CD14-positive monocyte (primary cell): ENCODE data around the gene FGFR4. TPM values are rescaled to one million over a fixed set of nuclear protein-coding genes. Genes with fewer than 3 reads are reported as not detected.
"Not testable (repeated sequence)": the region's sequence is repeated elsewhere in the genome, so short reads cannot be mapped to it uniquely, and the experiment has no call there.

Experiments used
- DNase-seq, 3 donors: peaks; one replicate each; pipeline ENCODE4 v3.0.0-alpha.2; 2011 to 2022
- H2AFZ ChIP-seq: 2 replicates; pipeline ENCODE4 v1.6.0; 2012; ENCODE audit warnings: mild to moderate bottlenecking, low read depth, low read length, inconsistent platforms; ENCODE audit not compliant: insufficient read depth, poor library complexity, severe bottlenecking
- H3K27ac ChIP-seq, 2 donors: 1 replicate in 1 of 2; 2 replicates in 1 of 2; pipeline ENCODE4 v1.5.1; 2012 to 2013; ENCODE audit warnings: low read length in 2 of 2, control low read depth in 1 of 2, inconsistent platforms in 1 of 2, low read depth in 1 of 2, mild to moderate bottlenecking in 1 of 2
- H3K27me3 ChIP-seq, 2 donors: one replicate each; pipeline versions ENCODE4 v1.6.0 to v1.6.1; 2011 to 2013; ENCODE audit warnings: low read length in 2 of 2; ENCODE audit not compliant: control insufficient read depth in 2 of 2, insufficient read depth in 2 of 2
- H3K36me3 ChIP-seq, 2 donors: replicated peaks in 1 of 2; 1 replicate in 1 of 2; 2 replicates in 1 of 2; pipeline versions ENCODE4 v1.5.1 to v1.6.1; 2012 to 2013; ENCODE audit warnings: low read length in 2 of 2, control low read depth in 1 of 2, inconsistent platforms in 1 of 2, mild to moderate bottlenecking in 1 of 2; ENCODE audit not compliant: insufficient read depth in 2 of 2, control insufficient read depth in 1 of 2
- H3K4me1 ChIP-seq, 2 donors: 1 replicate in 1 of 2; 2 replicates in 1 of 2; pipeline versions ENCODE4 v1.5.1 to v1.6.1; 2012 to 2013; ENCODE audit warnings: low read length in 2 of 2, control low read depth in 1 of 2, inconsistent platforms in 1 of 2, mild to moderate bottlenecking in 1 of 2, moderate library complexity in 1 of 2; ENCODE audit not compliant: insufficient read depth in 2 of 2, control insufficient read depth in 1 of 2
- H3K4me2 ChIP-seq: replicated peaks from 2 replicates; pipeline ENCODE3; 2012; ENCODE audit warnings: low read length, moderate library complexity, mild to moderate bottlenecking; ENCODE audit not compliant: poor library complexity, severe bottlenecking; ENCODE audit errors: extremely low read depth
- H3K4me3 ChIP-seq, 3 experiments: fragments of 200-600 bp in 1 of 3; sonication (generic) in 1 of 3; replicated peaks in 1 of 3; 1 replicate in 2 of 3; 2 replicates in 1 of 3; pipeline ENCODE4 v1.5.1; 2011 to 2013; ENCODE audit warnings: low read length in 3 of 3, mild to moderate bottlenecking in 3 of 3, control low read depth in 2 of 3, low read depth in 2 of 3, inconsistent platforms in 1 of 3, moderate library complexity in 1 of 3
- H3K79me2 ChIP-seq: 2 replicates; pipeline ENCODE4 v1.6.0; 2012; ENCODE audit warnings: mild to moderate bottlenecking, control low read depth, inconsistent platforms, low read length, moderate library complexity; ENCODE audit not compliant: insufficient read depth
- H3K9ac ChIP-seq: 2 replicates; pipeline ENCODE4 v1.6.0; 2017; ENCODE audit warnings: low read length, mild to moderate bottlenecking; ENCODE audit not compliant: insufficient read depth, poor library complexity, severe bottlenecking
- H3K9me3 ChIP-seq, 2 donors: replicated peaks in 1 of 2; 1 replicate in 1 of 2; 2 replicates in 1 of 2; pipeline versions ENCODE4 v1.5.1 to v1.6.1; 2012 to 2013; ENCODE audit warnings: low read length in 2 of 2, control low read depth in 1 of 2; ENCODE audit not compliant: control insufficient read depth in 1 of 2, insufficient read depth in 1 of 2
- H4K20me1 ChIP-seq: 2 replicates; pipeline ENCODE4 v1.6.0; 2012; ENCODE audit warnings: mild to moderate bottlenecking, low read length, control low read depth, moderate library complexity; ENCODE audit not compliant: insufficient read depth
- H3K27ac Mint-ChIP-seq, 7 donors: one replicate each; pipeline ENCODE4 v1.8.0; 2020; ENCODE audit warnings: mild to moderate bottlenecking in 7 of 7, mixed read lengths in 7 of 7, moderate library complexity in 6 of 7, inconsistent platforms in 2 of 7
- H3K27me3 Mint-ChIP-seq, 3 donors: one replicate each; pipeline ENCODE4 v1.8.0; 2021 to 2022; ENCODE audit warnings: low read depth in 3 of 3, mild to moderate bottlenecking in 3 of 3, mixed read lengths in 3 of 3, moderate library complexity in 3 of 3, inconsistent platforms in 1 of 3
- H3K36me3 Mint-ChIP-seq, 2 donors: one replicate each; pipeline ENCODE4 v1.8.0; 2020; ENCODE audit warnings: mixed read lengths in 2 of 2, inconsistent platforms in 1 of 2, mild to moderate bottlenecking in 1 of 2
- H3K4me1 Mint-ChIP-seq: one replicate; pipeline ENCODE4 v1.8.0; 2020; ENCODE audit warnings: mild to moderate bottlenecking, mixed read lengths
- H3K4me3 Mint-ChIP-seq, 2 donors: one replicate each; pipeline ENCODE4 v1.8.0; 2020; ENCODE audit warnings: mild to moderate bottlenecking in 2 of 2, mixed read lengths in 2 of 2, moderate library complexity in 1 of 2
- H3K9me3 Mint-ChIP-seq, 7 donors: one replicate each; pipeline ENCODE4 v1.8.0; 2020 to 2022; ENCODE audit warnings: mixed read lengths in 7 of 7, mild to moderate bottlenecking in 6 of 7, moderate library complexity in 6 of 7, inconsistent platforms in 2 of 7
- WGBS: methylation state at CpG from one replicate; pipeline ENCODE4 v1.1.5; 2013; ENCODE audit warnings: missing lambda C conversion rate; ENCODE audit not compliant: insufficient coverage; 5-methylcytosine and 5-hydroxymethylcytosine counted together
- intact Hi-C, 2 donors: fragments of 100-400 bp; cut with micrococcal nuclease; formaldehyde crosslinking; loops; one replicate each; pipeline versions ENCODE4 v1.15.0 to v1.15.1; 2023
- polyA plus RNA-seq, 3 donors: library from polyadenylated mRNA; depleted of rRNA in 1 of 3; unstranded in 2 of 3; stranded (reverse) in 1 of 3; fragments of 300-500 nt in 2 of 3; fragments of >200 nt in 1 of 3; fragmentation: Illumina TruSeq in 2 of 3; gene quantifications; 1 replicate in 2 of 3; 2 replicates in 1 of 3; pipeline ENCODE4 v1.2.3, GENCODE V29; 2012 to 2021
- TF ChIP-seq, protein P1 (sequence below): fragments of 200-600 bp; IDR thresholded peaks from one replicate; pipeline ENCODE4 v1.8.0; 2022; ENCODE audit warnings: antibody characterized with exemption, mild to moderate bottlenecking

FGFR4 gene
- polyA plus RNA-seq, 3 donors = 0.39 TPM; not detected in 2

DNA sequence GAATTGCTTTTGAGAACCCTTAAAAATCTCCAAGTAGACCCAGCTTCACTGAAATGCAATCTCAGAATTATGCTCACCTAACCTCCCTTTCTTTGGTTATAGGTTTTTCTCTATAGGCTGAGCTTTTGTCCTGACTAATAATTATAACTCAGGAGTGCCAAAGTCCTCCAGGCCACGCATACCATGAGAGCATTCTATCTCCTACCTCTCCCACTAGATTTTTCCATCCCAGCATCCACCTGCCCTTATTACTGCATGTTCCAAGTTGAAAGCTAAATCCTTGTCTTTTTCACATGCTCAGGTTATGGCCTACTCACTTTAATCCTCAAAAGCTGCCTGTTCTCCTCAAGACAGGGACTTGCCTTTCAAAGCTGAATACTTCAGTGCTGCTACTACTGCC is 42.1 kb upstream of the FGFR4 start:
- Mint-ChIP-seq H3K27ac (no peak overlapping the region), H3K4me1 (no peaks in the 10 kb centered on the region), H3K4me3 (no peak overlapping the region), H3K36me3 (peaks cover 67 to 79% of the 10 kb centered on the region in 2 donors), H3K27me3 (peaks cover 0 to 2% (median 0%) of the 10 kb centered on the region in 3 donors), H3K9me3 (peaks cover 0 to 1% (median 0%) of the 10 kb centered on the region in 7 donors)
- Histone ChIP-seq H3K36me3 (peaks cover 59 to 85% of the 10 kb centered on the region in 2 donors), H3K4me1 (no peaks in the 10 kb centered on the region), H3K79me2 (no peaks in the 10 kb centered on the region), H3K9ac (no peak overlapping the region), H2AFZ (no peak overlapping the region), H3K9me3 (no peaks in the 10 kb centered on the region), H3K27ac (no peak overlapping the region), H3K4me3 (no peak overlapping the region), H4K20me1 (no peaks in the 10 kb centered on the region), H3K27me3 (no peaks in the 10 kb centered on the region), H3K4me2 (no peak overlapping the region)
- TF ChIP-seq, protein P1, sequence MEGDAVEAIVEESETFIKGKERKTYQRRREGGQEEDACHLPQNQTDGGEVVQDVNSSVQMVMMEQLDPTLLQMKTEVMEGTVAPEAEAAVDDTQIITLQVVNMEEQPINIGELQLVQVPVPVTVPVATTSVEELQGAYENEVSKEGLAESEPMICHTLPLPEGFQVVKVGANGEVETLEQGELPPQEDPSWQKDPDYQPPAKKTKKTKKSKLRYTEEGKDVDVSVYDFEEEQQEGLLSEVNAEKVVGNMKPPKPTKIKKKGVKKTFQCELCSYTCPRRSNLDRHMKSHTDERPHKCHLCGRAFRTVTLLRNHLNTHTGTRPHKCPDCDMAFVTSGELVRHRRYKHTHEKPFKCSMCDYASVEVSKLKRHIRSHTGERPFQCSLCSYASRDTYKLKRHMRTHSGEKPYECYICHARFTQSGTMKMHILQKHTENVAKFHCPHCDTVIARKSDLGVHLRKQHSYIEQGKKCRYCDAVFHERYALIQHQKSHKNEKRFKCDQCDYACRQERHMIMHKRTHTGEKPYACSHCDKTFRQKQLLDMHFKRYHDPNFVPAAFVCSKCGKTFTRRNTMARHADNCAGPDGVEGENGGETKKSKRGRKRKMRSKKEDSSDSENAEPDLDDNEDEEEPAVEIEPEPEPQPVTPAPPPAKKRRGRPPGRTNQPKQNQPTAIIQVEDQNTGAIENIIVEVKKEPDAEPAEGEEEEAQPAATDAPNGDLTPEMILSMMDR = no peak
- intact Hi-C loops = no loop called here
- WGBS = 100% methylated on average over 1 of the region's 1 CpG
- DNase-seq = no peak

DNA sequence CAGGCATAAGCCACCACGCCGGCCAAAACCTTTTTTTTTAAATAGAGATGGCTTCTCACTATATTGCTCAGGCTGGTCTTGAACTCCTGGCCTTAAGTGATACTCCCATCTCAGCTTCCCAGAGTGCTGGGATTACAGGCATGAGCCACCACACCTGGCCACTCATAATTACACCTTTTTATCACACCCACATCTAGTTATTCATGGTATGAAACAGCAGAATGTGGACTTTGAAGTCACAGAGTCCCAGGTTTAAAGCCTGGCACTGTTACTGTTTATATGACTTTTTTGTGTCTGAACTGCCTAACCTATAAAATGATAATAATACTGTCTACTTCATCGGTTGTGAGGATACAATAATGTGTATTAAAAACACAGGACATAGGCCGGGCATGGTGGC is 41.1 kb upstream of the FGFR4 start:
- Histone ChIP-seq H3K27me3 (no peaks in the 10 kb centered on the region), H3K9ac (no peak overlapping the region), H3K79me2 (no peaks in the 10 kb centered on the region), H2AFZ (no peak overlapping the region), H3K27ac (no peak overlapping the region), H3K4me1 (no peaks in the 10 kb centered on the region), H3K4me2 (no peak overlapping the region), H3K4me3 (no peak overlapping the region), H3K36me3 (peaks cover 63 to 95% of the 10 kb centered on the region in 2 donors), H4K20me1 (no peaks in the 10 kb centered on the region), H3K9me3 (no peaks in the 10 kb centered on the region)
- peaks cover 66 to 82% of the 10 kb centered on the region in 2 donors for H3K36me3 Mint-ChIP-seq
- H3K4me1 Mint-ChIP-seq = no peaks in the 10 kb centered on the region
- peaks cover 0 to 2% (median 0%) of the 10 kb centered on the region in 3 donors for H3K27me3 Mint-ChIP-seq
- DNase-seq = no peak
- intact Hi-C loops = no loop called here
- no peak overlapping the region for H3K4me3 Mint-ChIP-seq
- H3K9me3 Mint-ChIP-seq = peaks cover 0 to 1% (median 0%) of the 10 kb centered on the region in 7 donors
- no peak overlapping the region for H3K27ac Mint-ChIP-seq
- TF ChIP-seq, protein P1 = no peak
- 100% methylated on average over 2 of the region's 4 CpGs for WGBS

DNA sequence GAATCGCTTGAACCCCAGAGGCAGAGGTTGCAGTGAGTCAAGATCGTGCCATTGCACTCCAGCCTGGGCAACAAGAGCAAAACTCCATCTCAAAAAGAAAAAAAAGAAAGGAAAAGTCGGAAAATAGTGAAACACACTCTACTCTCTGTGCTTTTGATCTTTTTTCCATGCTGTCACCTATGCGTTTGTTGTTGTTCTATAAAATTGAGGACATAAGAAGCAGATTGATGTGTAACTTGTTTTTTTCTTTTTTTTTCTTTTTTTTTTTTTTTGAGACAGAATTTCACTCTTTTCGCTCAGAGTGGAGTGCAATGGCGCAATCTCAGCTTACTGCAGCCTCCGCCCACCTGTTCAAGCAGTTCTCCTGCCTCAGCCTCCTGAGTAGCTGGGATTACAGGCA is 38.2 kb upstream of the FGFR4 start:
- H3K27ac Mint-ChIP-seq, H3K4me1 ChIP-seq, DNase-seq, H3K9ac ChIP-seq, H3K4me1 Mint-ChIP-seq, H3K4me2 ChIP-seq, H3K9me3 ChIP-seq, H3K27me3 ChIP-seq, H3K27me3 Mint-ChIP-seq, H4K20me1 ChIP-seq, H2AFZ ChIP-seq, H3K79me2 ChIP-seq, H3K4me3 ChIP-seq, H3K27ac ChIP-seq, H3K4me3 Mint-ChIP-seq, H3K9me3 Mint-ChIP-seq, intact Hi-C loops: not testable (repeated sequence)
- H3K36me3 ChIP-seq = peaks cover 56 to 92% of the 10 kb centered on the region in 2 donors
- WGBS = 100% methylated on average over 1 of the region's 7 CpGs
- peaks cover 62 to 89% of the 10 kb centered on the region in 2 donors for H3K36me3 Mint-ChIP-seq
